ENCODE data around the gene NBR1.
"Not testable (repeated sequence)": the region's sequence is repeated elsewhere in the genome, so short reads cannot be mapped to it uniquely, and the experiment has no call there.

NBR1 gene, protein sequence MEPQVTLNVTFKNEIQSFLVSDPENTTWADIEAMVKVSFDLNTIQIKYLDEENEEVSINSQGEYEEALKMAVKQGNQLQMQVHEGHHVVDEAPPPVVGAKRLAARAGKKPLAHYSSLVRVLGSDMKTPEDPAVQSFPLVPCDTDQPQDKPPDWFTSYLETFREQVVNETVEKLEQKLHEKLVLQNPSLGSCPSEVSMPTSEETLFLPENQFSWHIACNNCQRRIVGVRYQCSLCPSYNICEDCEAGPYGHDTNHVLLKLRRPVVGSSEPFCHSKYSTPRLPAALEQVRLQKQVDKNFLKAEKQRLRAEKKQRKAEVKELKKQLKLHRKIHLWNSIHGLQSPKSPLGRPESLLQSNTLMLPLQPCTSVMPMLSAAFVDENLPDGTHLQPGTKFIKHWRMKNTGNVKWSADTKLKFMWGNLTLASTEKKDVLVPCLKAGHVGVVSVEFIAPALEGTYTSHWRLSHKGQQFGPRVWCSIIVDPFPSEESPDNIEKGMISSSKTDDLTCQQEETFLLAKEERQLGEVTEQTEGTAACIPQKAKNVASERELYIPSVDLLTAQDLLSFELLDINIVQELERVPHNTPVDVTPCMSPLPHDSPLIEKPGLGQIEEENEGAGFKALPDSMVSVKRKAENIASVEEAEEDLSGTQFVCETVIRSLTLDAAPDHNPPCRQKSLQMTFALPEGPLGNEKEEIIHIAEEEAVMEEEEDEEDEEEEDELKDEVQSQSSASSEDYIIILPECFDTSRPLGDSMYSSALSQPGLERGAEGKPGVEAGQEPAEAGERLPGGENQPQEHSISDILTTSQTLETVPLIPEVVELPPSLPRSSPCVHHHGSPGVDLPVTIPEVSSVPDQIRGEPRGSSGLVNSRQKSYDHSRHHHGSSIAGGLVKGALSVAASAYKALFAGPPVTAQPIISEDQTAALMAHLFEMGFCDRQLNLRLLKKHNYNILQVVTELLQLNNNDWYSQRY

DNA sequence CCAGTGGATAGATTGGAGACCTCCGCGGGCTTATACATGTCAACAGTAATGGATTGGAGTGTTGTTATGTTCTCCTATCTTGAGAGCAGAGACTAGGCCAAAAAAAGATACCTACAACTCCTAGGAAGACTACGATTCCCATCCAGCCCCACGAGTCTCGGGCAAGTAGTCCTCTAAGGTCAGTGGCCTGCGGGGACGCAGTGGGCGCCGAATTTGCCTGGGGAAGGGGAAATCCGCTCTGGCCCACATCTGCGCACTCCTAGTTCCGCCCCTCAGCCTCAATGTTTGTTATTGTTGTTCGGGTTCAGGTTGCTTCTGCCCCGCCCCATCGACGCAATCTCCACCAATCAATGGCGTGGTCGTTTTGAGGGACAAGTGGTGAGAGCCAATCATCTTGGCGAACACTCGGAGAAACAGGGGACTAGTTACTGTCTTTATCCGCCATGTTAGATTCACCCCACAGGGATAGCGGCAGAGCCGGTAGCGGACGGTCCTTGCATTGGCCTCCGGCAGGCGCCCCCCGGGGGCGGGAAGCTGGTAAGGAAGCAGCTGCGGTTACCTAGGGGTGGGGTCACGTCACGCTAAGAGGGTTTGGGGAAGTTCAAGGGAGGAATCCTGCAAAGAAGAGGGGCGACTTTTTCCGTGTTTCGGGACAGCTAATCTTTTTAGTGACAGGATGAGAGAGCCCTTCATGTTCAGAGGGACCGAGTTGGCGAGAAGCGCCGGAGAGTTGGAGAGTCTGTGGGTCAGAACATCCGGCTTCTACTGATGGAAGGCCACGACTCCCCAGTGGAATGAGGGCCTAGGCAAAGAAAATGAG is at the start of gene NBR1:
NBR1 (plus strand) TSS at position 449 of the 820 bp plus-strand sequence. CDS start 4,586 bp downstream, outside the sequence.
- DNase-seq (ENCODE audit: low spot score in 2 of 2), result peak; percentile 88 to 95
- Mint-ChIP-seq H3K4me1 (peaks cover 15% of the 10 kb centered on the region), H3K4me3 (no peak within 1 kb of the TSS), H3K36me3 (peaks cover 7% of the 10 kb centered on the region), H3K27me3 (no peaks in the 10 kb centered on the region), H3K9me3 (no peaks in the 10 kb centered on the region), H3K27ac (no peak within 1 kb of the TSS)
- ATAC-seq (ENCODE audit: low read depth), result peak; percentile 70

DNA sequence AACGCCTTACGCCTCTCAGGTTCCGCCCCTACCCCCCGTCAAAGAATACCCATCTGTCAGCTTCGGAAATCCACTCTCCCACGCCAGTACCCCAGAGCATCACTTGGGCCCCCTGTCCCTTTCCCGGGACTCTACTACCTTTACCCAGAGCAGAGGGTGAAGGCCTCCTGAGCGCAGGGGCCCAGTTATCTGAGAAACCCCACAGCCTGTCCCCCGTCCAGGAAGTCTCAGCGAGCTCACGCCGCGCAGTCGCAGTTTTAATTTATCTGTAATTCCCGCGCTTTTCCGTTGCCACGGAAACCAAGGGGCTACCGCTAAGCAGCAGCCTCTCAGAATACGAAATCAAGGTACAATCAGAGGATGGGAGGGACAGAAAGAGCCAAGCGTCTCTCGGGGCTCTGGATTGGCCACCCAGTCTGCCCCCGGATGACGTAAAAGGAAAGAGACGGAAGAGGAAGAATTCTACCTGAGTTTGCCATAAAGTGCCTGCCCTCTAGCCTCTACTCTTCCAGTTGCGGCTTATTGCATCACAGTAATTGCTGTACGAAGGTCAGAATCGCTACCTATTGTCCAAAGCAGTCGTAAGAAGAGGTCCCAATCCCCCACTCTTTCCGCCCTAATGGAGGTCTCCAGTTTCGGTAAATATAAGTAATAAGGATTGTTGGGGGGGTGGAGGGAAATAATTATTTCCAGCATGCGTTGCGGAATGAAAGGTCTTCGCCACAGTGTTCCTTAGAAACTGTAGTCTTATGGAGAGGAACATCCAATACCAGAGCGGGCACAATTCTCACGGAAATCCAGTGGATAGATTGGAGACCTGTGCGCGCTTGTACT is 45.7 kb upstream of the NBR1 start, which contains the start of gene BRCA1:
BRCA1 (minus strand) TSS at position 232 of the 834 bp plus-strand sequence. CDS start 1,268 bp downstream, outside the sequence.
- Mint-ChIP-seq H3K4me1 (peaks cover 17% of the 10 kb centered on the region), H3K36me3 (peaks cover 7% of the 10 kb centered on the region), H3K27me3 (no peaks in the 10 kb centered on the region), H3K4me3 (peak within 1 kb of the TSS; percentile 96), H3K27ac (peak within 1 kb of the TSS; percentile 88), H3K9me3 (no peaks in the 10 kb centered on the region)
- ATAC-seq (ENCODE audit: low read depth), result peak; percentile 99
- peak; percentile 85 to 92 for DNase-seq (ENCODE audit: low spot score in 2 of 2)

DNA sequence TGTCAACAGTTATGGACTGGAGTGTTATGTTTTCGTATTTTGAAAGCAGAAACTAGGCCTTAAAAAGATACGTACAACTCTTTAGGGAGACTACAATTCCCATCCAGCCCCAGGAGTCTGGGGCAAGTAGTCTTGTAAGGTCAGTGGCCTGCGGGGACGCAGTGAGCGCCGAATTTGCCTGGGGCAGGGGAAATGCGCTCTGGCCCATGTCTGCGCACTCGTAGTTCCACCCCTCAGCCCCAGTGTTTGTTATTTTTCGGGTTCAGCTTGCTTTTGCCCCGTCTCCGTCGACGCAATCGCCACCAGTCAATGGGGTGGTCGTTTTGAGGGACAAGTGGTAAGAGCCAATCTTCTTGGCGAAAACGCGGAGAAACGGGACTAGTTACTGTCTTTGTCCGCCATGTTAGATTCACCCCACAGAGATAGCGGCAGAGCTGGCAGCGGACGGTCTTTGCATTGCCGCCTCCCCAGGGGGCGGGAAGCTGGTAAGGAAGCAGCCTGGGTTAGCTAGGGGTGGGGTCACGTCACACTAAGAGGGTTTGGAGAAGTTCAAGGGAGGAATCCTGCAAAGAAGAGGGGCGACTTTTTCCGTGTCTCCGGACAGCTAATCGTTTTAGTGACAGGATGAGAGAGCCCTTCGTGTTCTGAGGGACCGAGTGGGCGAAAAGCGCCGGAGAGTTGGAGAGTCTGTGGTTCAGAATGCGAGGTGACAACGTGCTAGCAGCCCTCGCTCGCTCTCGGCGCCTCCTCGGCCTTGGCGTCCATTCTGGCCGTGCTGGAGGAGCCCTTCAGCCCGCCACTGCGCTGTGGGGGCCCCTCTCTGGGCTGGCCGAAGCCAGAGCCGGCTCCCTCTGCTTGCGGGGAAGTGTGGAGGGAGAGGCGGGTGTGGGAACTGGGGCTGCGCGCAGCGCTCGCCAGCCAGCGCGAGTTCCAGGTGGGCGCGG is 44.8 kb upstream of the NBR1 start:
- Mint-ChIP-seq H3K4me3 (peak overlapping the region; percentile 96), H3K36me3 (peaks cover 7% of the 10 kb centered on the region), H3K27ac (peak overlapping the region; percentile 88), H3K9me3 (no peaks in the 10 kb centered on the region), H3K4me1 (peaks cover 19% of the 10 kb centered on the region), H3K27me3 (no peaks in the 10 kb centered on the region)
- no peak for ATAC-seq (ENCODE audit: low read depth)
- DNase-seq (ENCODE audit: low spot score in 2 of 2), result no peak

DNA sequence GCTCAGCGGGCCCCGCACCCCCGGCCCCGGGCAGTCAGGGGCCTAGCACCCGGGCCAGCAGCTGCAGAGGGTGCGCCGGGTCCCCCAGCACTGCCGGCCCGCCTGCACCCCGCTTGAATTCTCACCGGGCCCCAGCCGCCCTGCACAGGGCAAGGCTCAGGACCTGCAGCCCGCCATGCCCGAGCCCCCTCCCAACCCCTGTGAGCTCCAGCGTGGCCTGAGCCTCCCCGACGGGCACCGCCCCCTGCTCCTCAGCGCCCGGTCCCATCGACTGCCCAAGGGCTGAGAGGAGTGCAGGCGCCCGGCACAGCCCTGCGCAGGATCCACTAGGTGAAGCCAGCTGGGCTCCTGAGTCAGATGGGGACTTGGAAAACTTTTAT is 44.1 kb upstream of the NBR1 start:
- no peak overlapping the region for H3K27ac Mint-ChIP-seq

DNA sequence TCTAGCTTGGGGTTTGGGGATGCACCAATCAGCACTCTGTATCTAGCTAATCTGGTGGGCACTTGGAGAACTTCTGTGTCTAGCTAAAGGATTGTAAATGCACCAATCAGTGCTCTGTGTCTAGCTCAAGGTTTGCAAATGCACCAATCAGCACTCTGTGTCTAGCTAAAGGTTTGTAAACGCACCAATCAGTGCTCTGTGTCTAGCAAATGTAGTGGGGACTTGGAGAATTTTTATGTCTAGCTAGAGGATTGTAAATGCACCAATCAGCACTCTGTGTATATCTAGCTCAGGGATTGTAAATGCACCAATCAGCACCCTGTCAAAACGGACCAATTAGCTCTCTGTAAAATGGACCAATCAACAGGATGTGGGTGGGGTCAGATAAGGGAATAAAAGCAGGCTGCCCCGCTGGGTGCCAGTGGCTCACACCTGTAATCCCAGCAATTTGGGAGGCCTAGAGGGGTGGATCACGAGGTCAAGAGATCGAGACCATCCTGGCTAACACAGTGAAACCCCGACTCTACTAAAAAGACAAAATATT is 43.6 kb upstream of the NBR1 start:
- Mint-ChIP-seq H3K4me1 (peaks cover 19% of the 10 kb centered on the region), H3K4me3 (peak overlapping the region; percentile 54)
- not testable (repeated sequence) for ATAC-seq (ENCODE audit: low read depth); DNase-seq (ENCODE audit: low spot score in 2 of 2); H3K27me3 Mint-ChIP-seq; H3K9me3 Mint-ChIP-seq; H3K27ac Mint-ChIP-seq; H3K36me3 Mint-ChIP-seq

More for the DNA sequence above, 44.1 kb upstream of the NBR1 start:
- DNase-seq (ENCODE audit: low spot score in 2 of 2) (no peak), ATAC-seq (ENCODE audit: low read depth) (no peak)
- Mint-ChIP-seq H3K4me1 (peaks cover 19% of the 10 kb centered on the region), H3K4me3 (peak overlapping the region; percentile 54), H3K9me3 (no peaks in the 10 kb centered on the region), H3K27me3 (no peaks in the 10 kb centered on the region), H3K36me3 (peaks cover 7% of the 10 kb centered on the region)

DNA sequence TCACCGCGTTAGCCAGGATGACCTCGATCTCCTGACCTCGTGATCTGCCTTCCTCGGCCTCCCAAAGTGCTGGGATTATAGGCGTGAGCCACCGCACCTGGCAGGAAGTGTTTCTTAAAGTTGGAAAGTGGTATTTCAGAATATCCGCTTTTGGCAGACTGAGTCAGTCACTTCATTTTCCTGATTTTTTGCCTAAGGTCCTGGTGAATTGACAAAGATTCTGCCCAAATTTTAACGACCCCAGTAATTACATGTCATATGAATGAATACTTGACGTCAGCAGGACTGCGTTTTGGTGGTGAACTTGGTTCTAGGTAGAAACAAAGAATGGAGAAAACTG is 41.4 kb upstream of the NBR1 start:
- H3K36me3 Mint-ChIP-seq, result peaks cover 16% of the 10 kb centered on the region
- DNase-seq (ENCODE audit: low spot score in 2 of 2), result no peak
- H3K4me3 Mint-ChIP-seq, result no peak overlapping the region
- no peak overlapping the region for H3K27ac Mint-ChIP-seq
- no peak for ATAC-seq (ENCODE audit: low read depth)
- no peaks in the 10 kb centered on the region for H3K9me3 Mint-ChIP-seq
- peaks cover 14% of the 10 kb centered on the region for H3K4me1 Mint-ChIP-seq
- H3K27me3 Mint-ChIP-seq, result no peaks in the 10 kb centered on the region

DNA sequence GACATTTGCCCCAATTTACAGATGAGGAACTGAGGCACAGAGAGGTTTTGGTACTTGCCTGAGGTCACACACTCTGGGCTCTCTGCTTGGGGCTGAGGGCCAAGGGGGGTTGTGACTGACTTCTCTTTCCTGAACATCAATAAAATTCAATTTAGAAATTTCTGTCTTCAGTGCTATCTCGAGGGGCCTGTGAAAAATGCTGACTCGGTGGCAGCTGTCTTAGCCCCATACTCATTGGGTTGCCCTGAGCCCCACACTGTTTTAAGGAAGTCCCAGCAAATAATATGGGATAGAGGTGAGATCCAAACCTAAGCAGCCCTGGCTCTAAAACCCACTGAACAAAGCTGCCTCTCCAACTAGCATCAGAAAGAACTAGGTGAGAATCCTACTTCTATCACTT is 38.9 kb upstream of the NBR1 start:
- Mint-ChIP-seq H3K36me3 (peaks cover 16% of the 10 kb centered on the region), H3K4me3 (no peak overlapping the region), H3K4me1 (peaks cover 14% of the 10 kb centered on the region), H3K9me3 (no peaks in the 10 kb centered on the region), H3K27ac (no peak overlapping the region), H3K27me3 (no peaks in the 10 kb centered on the region)
- no peak for DNase-seq (ENCODE audit: low spot score in 2 of 2)
- ATAC-seq (ENCODE audit: low read depth), result no peak

DNA sequence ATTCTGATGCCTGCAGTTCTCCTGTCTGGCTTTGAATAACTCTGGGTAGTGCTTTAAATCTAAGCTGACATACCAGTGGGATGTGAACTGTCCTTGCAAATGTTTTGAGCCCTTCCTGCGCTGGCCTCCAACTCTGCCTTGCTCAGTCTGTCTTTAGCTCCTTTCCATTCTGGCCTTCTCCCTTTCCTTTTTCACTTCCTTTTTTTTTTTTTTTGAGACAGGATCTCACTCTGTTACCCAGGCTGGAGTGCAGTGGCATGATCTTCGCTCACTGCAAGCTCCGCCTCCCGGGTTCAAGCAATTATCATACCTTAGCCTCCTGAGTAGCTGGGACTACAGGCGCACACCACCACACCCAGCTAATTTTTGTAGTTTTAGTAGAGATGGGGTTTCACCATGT is 37.6 kb upstream of the NBR1 start:
- H3K4me1 Mint-ChIP-seq, result peaks cover 11% of the 10 kb centered on the region
- ATAC-seq (ENCODE audit: low read depth), result not testable (repeated sequence)

DNA sequence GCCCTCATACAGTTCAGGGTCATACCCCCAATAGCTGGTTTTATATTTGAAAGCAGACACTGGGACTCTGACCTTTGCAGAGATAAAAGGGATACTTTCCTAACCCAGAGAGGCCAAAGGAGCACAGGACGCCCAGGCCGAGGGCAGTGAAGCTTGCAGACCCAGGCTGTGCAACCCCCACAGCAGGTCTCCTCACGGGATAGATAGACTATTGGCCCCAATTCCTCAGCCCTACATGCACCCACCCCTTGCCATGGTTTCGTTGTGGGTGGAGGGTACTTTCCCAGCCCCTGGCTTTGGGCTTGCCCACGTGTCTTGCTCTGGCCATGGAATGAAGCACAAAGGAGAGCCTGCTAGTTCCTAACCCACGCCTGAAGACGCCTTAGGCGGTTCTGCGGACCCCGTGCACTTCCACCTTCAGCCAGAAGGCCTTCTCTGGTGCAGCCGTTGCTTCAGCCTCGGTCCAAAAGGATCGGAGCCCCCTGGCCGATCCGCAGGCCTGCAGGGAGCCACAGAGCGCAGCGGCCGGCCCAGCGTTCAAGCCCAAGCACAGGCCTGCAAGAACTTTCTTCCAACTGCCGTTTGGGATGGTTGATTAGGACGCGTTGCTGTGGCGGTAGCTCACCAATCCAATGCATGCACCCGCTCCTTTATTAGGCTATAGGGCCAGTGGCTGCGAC is 36.1 kb upstream of the NBR1 start:
- peaks cover 11% of the 10 kb centered on the region for H3K36me3 Mint-ChIP-seq
- no peak overlapping the region for H3K4me3 Mint-ChIP-seq
- H3K27ac Mint-ChIP-seq, result no peak overlapping the region
- H3K9me3 Mint-ChIP-seq, result no peaks in the 10 kb centered on the region
- H3K4me1 Mint-ChIP-seq, result peaks cover 9% of the 10 kb centered on the region
- ATAC-seq (ENCODE audit: low read depth) (no peak), DNase-seq (ENCODE audit: low spot score in 2 of 2) (no peak)
- no peaks in the 10 kb centered on the region for H3K27me3 Mint-ChIP-seq

More for the DNA sequence above, 37.6 kb upstream of the NBR1 start:
- not testable (repeated sequence) for H3K27ac Mint-ChIP-seq; H3K27me3 Mint-ChIP-seq; H3K9me3 Mint-ChIP-seq; DNase-seq (ENCODE audit: low spot score in 2 of 2); H3K4me3 Mint-ChIP-seq
- H3K36me3 Mint-ChIP-seq, result peaks cover 10% of the 10 kb centered on the region

DNA sequence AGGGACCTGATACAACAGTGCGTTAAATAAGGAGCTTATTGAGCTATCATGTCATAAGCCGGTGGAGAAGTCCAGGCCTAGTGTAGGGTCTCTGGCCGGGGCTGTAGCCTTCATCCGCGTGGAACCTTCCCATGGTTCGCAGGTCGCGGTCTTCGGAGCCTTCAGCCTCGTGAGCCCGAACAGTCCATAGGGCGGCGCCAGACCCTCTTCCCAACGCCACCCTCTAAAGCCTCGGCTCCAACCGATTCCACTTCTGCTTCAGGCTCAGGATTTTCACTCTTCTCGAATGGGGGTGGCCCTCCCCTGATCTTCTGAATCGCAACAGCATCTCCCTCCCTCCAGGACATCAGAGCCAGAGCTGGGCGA is 35.6 kb upstream of the NBR1 start:
- Mint-ChIP-seq H3K4me3 (no peak overlapping the region), H3K36me3 (peaks cover 11% of the 10 kb centered on the region), H3K27me3 (no peaks in the 10 kb centered on the region), H3K9me3 (no peaks in the 10 kb centered on the region), H3K4me1 (peaks cover 9% of the 10 kb centered on the region), H3K27ac (no peak overlapping the region)
- ATAC-seq (ENCODE audit: low read depth) (no peak), DNase-seq (ENCODE audit: low spot score in 2 of 2) (no peak)

DNA sequence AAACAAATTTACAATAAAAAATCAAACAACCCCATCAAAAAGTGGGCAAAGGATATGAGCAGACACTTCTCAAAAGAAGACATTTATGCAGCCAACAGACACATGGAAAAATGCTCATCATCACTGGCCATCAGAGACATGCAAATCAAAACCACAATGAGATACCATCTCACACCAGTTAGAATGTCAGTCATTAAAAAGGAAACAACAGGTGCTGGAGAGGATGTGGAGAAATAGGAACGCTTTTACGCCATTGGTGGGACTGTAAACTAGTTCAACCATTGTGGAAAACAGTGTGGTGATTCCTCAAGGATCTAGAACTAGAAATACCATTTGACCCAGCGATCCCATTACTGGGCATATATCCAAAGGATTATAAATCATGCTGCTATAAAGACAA is 34.4 kb upstream of the NBR1 start:
- ATAC-seq (ENCODE audit: low read depth); H3K27ac Mint-ChIP-seq; H3K4me3 Mint-ChIP-seq; DNase-seq (ENCODE audit: low spot score in 2 of 2); H3K27me3 Mint-ChIP-seq; H3K9me3 Mint-ChIP-seq: not testable (repeated sequence)
- Mint-ChIP-seq H3K4me1 (peaks cover 11% of the 10 kb centered on the region), H3K36me3 (peaks cover 11% of the 10 kb centered on the region)

All from memory B cell (primary cell).